GM18909 (cell line): Measurements from ENCODE around the gene TSBP1.

Source experiments
- ATAC-seq: cut with Tn5 transposase; IDR thresholded peaks from one replicate; pipeline ENCODE4 v1.9.1; 2021; ENCODE audit warnings: mild to moderate bottlenecking; ENCODE audit not compliant: unreplicated experiment, poor library complexity

The TSBP1 gene, protein sequence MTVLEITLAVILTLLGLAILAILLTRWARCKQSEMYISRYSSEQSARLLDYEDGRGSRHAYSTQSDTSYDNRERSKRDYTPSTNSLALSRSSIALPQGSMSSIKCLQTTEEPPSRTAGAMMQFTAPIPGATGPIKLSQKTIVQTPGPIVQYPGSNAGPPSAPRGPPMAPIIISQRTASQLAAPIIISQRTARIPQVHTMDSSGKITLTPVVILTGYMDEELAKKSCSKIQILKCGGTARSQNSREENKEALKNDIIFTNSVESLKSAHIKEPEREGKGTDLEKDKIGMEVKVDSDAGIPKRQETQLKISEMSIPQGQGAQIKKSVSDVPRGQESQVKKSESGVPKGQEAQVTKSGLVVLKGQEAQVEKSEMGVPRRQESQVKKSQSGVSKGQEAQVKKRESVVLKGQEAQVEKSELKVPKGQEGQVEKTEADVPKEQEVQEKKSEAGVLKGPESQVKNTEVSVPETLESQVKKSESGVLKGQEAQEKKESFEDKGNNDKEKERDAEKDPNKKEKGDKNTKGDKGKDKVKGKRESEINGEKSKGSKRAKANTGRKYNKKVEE

DNA sequence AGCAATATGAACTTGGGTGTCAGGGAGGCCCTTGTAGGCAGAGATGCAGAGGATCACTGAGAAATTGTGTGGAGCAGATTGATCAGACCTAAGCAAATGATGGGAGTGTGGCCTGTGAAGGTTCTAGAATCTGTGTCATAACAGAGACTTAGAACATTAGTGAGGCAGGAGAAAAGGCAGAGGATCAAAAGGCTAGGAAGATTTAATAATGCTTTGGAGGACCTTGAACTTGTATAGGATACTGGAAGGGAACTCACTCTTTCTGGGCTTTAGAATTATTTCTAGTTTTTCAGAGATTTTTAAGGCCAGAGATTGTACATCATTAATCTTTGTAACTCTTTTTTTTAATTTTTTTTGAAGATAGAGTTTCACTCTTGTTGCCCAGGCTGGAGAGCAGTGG is at the start of gene TSBP1:
Gene TSBP1, minus strand, starts transcription at position 101 of the 400 bp plus-strand sequence. CDS start 197 bp downstream, outside the sequence.
- no peak for ATAC-seq

GRCh38 chr6:32416036-32416435 is 44.3 kb upstream of the TSBP1 start:
- ATAC-seq, result no peak

GRCh38 chr6:32415521-32416019 is 43.9 kb upstream of the TSBP1 start:
- ATAC-seq, result no peak

DNA sequence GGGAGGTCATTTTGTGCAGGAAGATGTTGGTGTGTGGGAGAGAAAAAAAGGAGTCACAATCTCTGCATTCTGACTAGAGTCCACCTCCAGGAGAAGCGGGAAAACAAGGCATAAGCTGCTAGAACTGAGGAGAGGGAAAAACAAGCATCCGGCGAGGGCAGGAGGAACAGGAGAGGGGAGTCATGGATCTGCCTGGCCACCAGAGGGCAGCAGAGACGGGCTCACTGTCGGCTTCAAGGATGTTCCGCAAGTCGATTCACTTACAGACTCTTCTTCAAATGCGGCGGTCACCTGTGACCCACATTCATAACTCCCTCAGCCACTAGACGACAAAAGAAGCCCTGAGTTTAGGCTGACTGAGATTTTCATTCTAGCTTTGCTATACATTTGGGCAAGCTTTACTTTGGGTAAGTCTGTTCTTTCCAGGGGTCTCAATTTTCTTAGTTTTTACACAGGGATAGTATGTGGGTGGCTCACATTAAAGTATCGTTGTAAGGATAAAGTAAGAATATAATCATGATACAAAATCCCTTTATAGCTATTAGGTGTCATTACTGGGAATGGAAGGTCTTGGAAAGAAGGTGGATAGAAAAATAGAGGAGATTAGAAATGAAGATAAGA is 41.8 kb upstream of the TSBP1 start:
- ATAC-seq, result no peak

DNA sequence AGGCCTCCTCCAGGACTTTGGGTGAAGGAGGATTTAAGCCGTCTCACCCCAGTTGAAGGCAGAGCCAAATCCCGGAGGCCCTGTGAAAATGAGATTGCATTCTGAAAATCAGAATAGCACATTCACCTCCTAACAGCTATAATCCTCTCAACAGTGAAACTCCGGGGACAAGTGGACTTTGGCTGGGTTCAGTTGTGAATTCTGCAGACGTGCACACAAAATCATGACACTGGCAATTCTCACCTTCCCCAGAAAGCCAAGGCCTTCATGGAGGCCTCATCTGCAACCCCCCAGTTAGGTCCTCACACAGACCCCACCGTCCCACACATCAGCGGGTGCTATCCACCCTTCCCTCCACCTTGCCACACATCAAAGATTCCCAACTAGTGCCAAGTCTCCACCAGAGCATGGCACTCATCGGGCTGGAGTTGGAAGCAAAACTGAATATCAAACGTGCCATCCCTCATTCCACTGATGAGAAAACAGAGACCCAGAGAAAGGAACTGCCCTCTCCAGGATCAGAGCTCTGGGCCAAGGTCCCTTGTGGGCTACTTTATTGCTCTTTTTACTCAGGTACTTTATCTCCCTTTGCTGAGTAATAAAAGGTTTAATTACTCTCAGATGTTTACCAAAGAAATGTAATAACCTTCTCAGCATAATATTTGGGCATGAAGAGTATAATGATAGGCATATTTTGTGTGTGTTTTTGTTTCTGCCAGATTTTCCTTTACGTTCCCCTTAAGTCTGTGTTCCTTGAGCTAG is 40.0 kb upstream of the TSBP1 start:
- no peak for ATAC-seq

- ATAC-seq, result no peak
Measured at GRCh38 chr6:32410906-32411305, 39.2 kb upstream of the TSBP1 start.

DNA sequence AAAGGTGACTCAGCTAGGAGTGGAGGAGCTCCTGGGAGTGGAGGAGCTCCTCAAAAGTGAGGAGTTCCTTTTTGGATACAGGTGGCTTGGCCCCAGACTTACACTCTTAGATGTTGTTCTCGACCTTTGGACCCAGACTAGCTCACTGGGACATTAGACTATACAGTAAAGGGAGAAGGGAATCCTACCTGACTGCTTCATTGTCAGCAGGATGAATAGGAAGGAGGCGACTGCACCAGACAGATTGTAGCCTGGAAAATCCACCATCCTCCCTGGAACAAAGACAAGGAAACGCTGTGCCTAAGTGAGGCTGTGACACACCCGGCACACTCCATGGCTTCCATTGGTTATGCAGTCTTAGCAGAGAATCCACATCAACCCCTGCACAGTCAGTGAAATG is 35.2 kb upstream of the TSBP1 start, which contains the start of gene BTNL2:
Gene BTNL2, minus strand, starts transcription at position 325 of the 400 bp plus-strand sequence. Its CDS starts 58 bp downstream, at position 267.
- ATAC-seq, result no peak

- ATAC-seq, result no peak
Measured at GRCh38 chr6:32406197-32406596, 34.5 kb upstream of the TSBP1 start.

DNA sequence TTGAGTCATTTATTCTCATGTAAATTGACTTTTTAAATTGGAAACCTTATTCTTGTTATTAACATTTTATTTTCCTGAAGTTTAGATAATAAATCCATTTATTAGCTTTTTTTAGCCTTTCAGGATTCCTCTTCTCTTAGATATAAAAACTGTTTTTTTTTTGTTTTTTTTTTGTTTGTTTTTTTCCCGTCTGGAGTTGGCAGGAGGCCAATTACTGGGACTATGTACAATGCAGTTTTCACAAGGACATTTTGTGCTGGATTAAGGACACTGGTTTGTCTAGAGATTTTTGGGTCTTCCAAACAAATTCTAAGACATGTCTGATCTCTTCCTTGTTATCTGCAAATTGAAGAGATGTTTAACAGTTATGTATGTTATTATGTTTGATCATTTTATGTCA is 34.0 kb upstream of the TSBP1 start:
- no peak for ATAC-seq

DNA sequence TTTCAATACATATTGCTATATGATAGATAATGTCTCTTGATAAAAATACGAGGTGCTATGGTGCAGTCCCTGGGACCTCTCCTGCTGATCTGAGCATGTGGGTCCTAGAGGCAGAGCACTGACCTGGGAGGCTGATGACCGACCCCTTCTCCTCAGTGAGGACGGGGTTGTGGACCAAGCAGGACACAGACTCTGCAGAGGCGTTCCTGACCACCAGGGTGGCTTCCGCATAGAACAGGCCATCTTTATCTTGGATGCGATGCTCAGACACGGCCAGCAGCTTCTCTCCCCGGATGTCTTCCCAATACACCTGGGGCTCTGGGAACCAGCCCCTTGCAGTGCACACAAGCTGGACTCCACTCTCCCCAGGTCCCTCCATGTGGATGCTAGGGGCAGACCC is 31.1 kb upstream of the TSBP1 start:
- ATAC-seq, result no peak

DNA sequence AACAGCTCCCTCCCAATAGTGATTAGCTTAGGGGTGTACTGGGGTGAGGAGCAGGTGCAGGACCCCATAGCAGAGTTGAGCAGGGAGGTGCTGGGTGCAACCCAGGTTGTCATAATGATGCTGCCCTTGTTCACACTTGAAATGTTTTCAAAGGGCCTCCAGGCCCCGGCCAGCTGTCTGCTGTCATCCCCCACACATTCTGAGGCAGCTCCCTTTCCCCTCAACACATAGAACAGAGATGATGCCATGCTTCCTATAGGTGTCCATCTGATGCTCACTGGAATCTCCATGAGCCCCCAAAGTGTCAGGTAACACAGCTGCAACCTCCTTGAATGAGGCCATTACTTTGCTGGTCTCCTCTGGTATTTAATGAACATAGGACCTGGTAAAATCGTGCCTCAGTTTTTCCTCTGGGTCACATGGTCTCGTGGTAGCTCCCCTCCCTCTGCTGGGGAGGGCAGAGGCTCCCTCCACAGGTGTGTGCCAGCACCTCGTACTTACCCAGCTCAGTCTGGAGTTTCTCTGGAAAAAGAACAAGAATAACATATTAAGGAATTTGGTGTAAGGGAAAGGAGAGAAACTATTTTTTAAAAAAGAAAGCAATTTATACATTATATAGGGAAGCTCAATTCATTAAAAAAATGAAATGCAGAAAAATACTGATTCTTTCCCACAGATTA is 29.7 kb upstream of the TSBP1 start:
- ATAC-seq, result no peak

DNA sequence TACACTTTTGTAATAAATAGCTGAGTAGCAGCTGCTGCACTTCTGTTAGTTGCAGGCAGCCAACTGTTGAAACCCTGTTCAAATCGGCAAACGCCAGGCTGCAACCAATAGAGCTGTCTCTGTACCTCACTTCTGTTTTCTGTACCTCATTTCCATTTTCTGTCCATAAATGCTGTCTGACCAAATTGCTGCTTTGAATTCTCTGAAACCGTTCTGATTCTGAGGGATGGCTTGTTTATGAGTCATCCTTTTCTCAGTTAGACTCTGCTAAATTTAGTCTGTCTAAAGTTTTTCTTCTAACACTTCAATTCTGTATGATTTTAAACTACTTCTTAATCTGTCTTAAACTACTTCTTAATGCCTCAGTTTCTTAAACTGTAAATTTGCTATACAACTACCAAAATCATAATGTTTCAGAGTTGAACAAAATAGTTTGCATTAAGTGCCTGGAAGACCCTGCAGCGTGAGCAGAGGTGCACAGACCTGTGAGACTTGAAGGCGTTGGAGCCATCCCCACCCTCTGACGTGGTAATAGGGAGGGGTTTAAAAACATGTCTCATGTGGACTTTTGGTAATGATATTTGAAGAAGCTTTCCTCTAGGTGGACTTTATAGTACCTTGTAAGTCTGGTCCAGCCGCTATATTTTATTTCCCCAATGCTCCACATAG is 25.7 kb upstream of the TSBP1 start:
- peak; percentile 77 for ATAC-seq

- no peak for ATAC-seq
Measured at GRCh38 chr6:32396028-32396427, 24.3 kb upstream of the TSBP1 start.

GRCh38 chr6:32393665-32394420 is 22.1 kb upstream of the TSBP1 start:
- ATAC-seq, result no peak

- ATAC-seq, result no peak
Measured at GRCh38 chr6:32391505-32391904, 19.8 kb upstream of the TSBP1 start.

DNA sequence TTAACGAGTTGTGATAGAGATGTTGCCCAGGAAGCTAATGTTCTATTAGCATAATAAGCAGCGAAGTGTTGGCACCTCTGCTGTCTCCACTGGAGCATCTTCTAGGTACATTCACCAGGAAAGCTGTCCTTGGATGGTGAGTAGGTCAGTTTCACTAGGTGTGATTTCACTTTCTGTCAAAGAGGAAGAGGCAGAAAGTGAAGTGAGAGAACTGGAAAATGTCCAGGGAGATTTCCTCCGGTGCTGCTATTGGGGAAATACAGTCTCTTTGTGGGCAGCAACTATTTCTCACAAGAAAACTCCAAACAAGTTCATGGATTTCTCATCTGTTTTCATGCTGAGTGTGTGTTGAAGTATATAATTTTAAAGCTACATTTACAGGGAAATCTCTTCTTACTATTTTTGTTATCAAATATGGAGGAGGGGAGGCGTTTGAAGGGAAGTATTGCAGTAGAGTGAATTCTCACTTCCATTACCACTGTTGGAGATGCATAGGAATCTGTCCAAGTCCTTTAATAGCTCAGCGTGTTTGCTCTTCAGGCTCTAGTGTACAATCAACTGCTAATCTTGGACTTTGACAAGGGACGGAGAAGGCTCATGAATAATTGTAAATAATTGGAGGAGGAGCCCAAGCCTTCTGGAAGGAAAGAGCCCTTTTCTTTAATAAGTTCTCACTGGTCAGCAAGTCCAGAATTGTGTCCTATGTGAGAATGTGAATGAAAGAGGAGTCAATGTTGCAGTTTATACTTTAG is 16.1 kb upstream of the TSBP1 start:
- no peak for ATAC-seq

GRCh38 chr6:32386040-32386439 is 14.3 kb upstream of the TSBP1 start:
- ATAC-seq, result no peak
